CD8-positive, alpha-beta memory T cell (primary cell): ENCODE data around the gene PPIF. TPM values are rescaled to one million over a fixed set of nuclear protein-coding genes. Genes with fewer than 3 reads are reported as not detected.
"Not testable (repeated sequence)": the region's sequence is repeated elsewhere in the genome, so short reads cannot be mapped to it uniquely, and the experiment has no call there.

Experiments used
- CTCF ChIA-PET: fragments of 350-600 bp; sonication (Branson Sonifier 250); formaldehyde crosslinking; loops from one replicate; lab custom pipeline; 2021; ENCODE audit warnings: antibody characterized with exemption; lab: Charles Lee
- POLR2A ChIA-PET: fragments of 350-600 bp; sonication (Branson Sonifier 250); formaldehyde crosslinking; loops from one replicate; lab custom pipeline; 2021; ENCODE audit warnings: antibody characterized with exemption; lab: Charles Lee
- DNase-seq, 5 donors: peaks; one replicate each; pipeline versions ENCODE4 v3.0.0 to v3.0.0-alpha.2; 2020 to 2022; ENCODE audit warnings: mixed read lengths in 1 of 5
- H3K27ac ChIP-seq: one replicate; pipeline ENCODE4 v1.7.0; 2013; ENCODE audit warnings: low read depth, mild to moderate bottlenecking, low read length, moderate library complexity
- H3K27me3 ChIP-seq: 2 replicates; pipeline ENCODE4 v1.7.0; 2013; ENCODE audit warnings: low read length, mild to moderate bottlenecking; ENCODE audit not compliant: insufficient read depth, poor library complexity, severe bottlenecking
- H3K36me3 ChIP-seq: 2 replicates; pipeline ENCODE4 v1.7.0; 2013; ENCODE audit warnings: mild to moderate bottlenecking, low read length, moderate library complexity; ENCODE audit not compliant: insufficient read depth
- H3K4me1 ChIP-seq: 2 replicates; pipeline ENCODE4 v1.7.0; 2013; ENCODE audit warnings: mild to moderate bottlenecking, low read length, moderate library complexity; ENCODE audit not compliant: insufficient read depth
- H3K4me3 ChIP-seq: 2 replicates; pipeline ENCODE4 v1.7.0; 2013; ENCODE audit warnings: mild to moderate bottlenecking, low read length
- H3K9me3 ChIP-seq: 2 replicates; pipeline ENCODE4 v1.7.0; 2013; ENCODE audit warnings: mild to moderate bottlenecking, low read length
- H3K27ac Mint-ChIP-seq, 8 donors: one replicate each; pipeline ENCODE4 v1.8.0; 2020 to 2021; ENCODE audit warnings: mixed read lengths in 8 of 8, mild to moderate bottlenecking in 6 of 8, inconsistent platforms in 3 of 8, moderate library complexity in 3 of 8
- H3K27me3 Mint-ChIP-seq, 2 donors: one replicate each; pipeline ENCODE4 v1.8.0; 2020 to 2021; ENCODE audit warnings: mixed read lengths in 2 of 2, mild to moderate bottlenecking in 1 of 2, moderate library complexity in 1 of 2
- H3K36me3 Mint-ChIP-seq, 3 donors: one replicate each; pipeline ENCODE4 v1.8.0; 2020 to 2021; ENCODE audit warnings: mixed read lengths in 3 of 3, inconsistent platforms in 1 of 3, mild to moderate bottlenecking in 1 of 3
- H3K4me1 Mint-ChIP-seq, 3 donors: one replicate each; pipeline ENCODE4 v1.8.0; 2020 to 2021; ENCODE audit warnings: mixed read lengths in 3 of 3, inconsistent platforms in 1 of 3, mild to moderate bottlenecking in 1 of 3
- H3K4me3 Mint-ChIP-seq, 7 donors: one replicate each; pipeline ENCODE4 v1.8.0; 2020 to 2021; ENCODE audit warnings: mixed read lengths in 7 of 7, mild to moderate bottlenecking in 6 of 7, moderate library complexity in 4 of 7, inconsistent platforms in 2 of 7
- H3K9me3 Mint-ChIP-seq, 5 donors: one replicate each; pipeline ENCODE4 v1.8.0; 2020 to 2022; ENCODE audit warnings: mixed read lengths in 5 of 5, mild to moderate bottlenecking in 3 of 5, moderate library complexity in 2 of 5, inconsistent platforms in 1 of 5
- polyA plus RNA-seq: library from polyadenylated mRNA; unstranded; fragments of 300-500 nt; fragmentation: Illumina TruSeq; gene quantifications from one replicate; pipeline ENCODE4 v1.2.3, GENCODE V29; 2021
- total RNA-seq, 2 experiments: library from RNA; stranded (reverse); gene quantifications; one replicate each; pipeline ENCODE4 v1.2.3, GENCODE V29; 2021

PPIF gene
- total and polyA plus RNA-seq, 3 experiments from 2014 or later, result 13.7 to 181 (median 173) TPM

DNA sequence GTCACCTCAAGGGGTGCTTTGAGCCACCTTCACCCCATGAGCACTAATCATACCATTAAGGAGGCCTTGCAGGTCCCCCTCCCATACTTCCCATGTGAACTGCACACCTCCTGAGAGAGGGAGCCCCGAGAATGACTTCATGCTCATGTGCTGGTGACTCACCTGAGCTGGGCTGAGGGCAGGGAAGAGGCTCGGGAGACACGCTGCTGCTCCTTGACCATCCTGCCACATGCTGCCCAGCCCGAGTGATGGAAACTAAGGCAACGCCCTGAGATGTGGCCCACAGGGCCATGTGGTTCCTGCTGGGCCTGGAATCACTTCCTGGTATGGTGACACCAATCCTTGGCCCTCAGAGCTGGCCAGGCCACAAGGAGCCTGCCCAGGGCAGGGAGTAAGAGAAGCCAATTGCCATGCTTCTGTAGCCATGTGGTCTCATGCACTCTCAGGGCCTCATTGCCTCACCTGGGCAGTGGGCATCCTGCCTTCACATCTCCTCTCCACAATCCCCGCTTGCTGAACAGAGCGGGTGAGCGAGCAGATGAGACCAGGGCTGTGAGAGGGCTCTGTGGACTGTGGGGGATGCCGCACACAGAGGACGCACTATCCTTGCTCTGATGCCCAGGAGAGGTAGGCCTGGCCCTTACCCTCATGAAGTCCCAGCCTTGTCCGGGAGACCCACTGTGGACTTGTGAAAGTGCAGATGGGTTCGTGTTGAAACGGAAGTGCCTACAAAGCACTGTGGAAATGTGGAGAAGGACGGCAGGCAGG is 18.3 kb upstream of the PPIF start:
- Mint-ChIP-seq H3K4me1 (peaks cover 19 to 26% (median 21%) of the 10 kb centered on the region in 3 donors), H3K36me3 (no peaks in the 10 kb centered on the region), H3K27me3 (peaks cover 0 to 1% of the 10 kb centered on the region in 2 donors), H3K4me3 (no peak overlapping the region), H3K27ac (no peak overlapping the region), H3K9me3 (no peaks in the 10 kb centered on the region)
- no peak for DNase-seq
- H3K4me3 ChIP-seq, result no peak overlapping the region
- H3K36me3 ChIP-seq, result no peaks in the 10 kb centered on the region
- H3K27me3 ChIP-seq, result no peaks in the 10 kb centered on the region
- H3K9me3 ChIP-seq, result no peaks in the 10 kb centered on the region
- CTCF ChIA-PET, result no interaction called here
- POLR2A ChIA-PET, result interaction anchor here (0.7 kb wide), 1 partner anchor 90 kb away, joined by 3 read pairs; no protein-coding TSS in a partner anchor
- no peak overlapping the region for H3K27ac ChIP-seq
- peaks cover 23% of the 10 kb centered on the region for H3K4me1 ChIP-seq

GRCh38 chr10:79329529-79329928 is 17.7 kb upstream of the PPIF start:
- no peaks in the 10 kb centered on the region for H3K9me3 Mint-ChIP-seq
- peaks cover 0 to 1% of the 10 kb centered on the region in 2 donors for H3K27me3 Mint-ChIP-seq
- H3K27me3 ChIP-seq, result no peaks in the 10 kb centered on the region
- CTCF ChIA-PET, result no interaction called here
- H3K27ac ChIP-seq, result no peak overlapping the region
- peaks cover 14 to 20% (median 15%) of the 10 kb centered on the region in 3 donors for H3K4me1 Mint-ChIP-seq
- H3K36me3 Mint-ChIP-seq, result no peaks in the 10 kb centered on the region
- H3K4me3 ChIP-seq, result no peak overlapping the region
- peak overlapping the region in 2 of 8 donors; percentile 50 to 59 for H3K27ac Mint-ChIP-seq
- H3K4me1 ChIP-seq, result peaks cover 17% of the 10 kb centered on the region
- no peak overlapping the region for H3K4me3 Mint-ChIP-seq
- no peak for DNase-seq
- no peaks in the 10 kb centered on the region for H3K36me3 ChIP-seq
- H3K9me3 ChIP-seq, result no peaks in the 10 kb centered on the region
- POLR2A ChIA-PET, result interaction anchor here (0.7 kb wide), 1 partner anchor 90 kb away, joined by 3 read pairs; no protein-coding TSS in a partner anchor

GRCh38 chr10:79331226-79331625 is 16.0 kb upstream of the PPIF start:
- H3K9me3 ChIP-seq, result no peaks in the 10 kb centered on the region
- H3K36me3 ChIP-seq, result no peaks in the 10 kb centered on the region
- H3K36me3 Mint-ChIP-seq, result no peaks in the 10 kb centered on the region
- no peak overlapping the region for H3K27ac ChIP-seq
- H3K4me1 Mint-ChIP-seq, result peaks cover 9 to 16% (median 11%) of the 10 kb centered on the region in 3 donors
- no peaks in the 10 kb centered on the region for H3K27me3 ChIP-seq
- H3K27me3 Mint-ChIP-seq, result peaks cover 0 to 3% of the 10 kb centered on the region in 2 donors
- CTCF ChIA-PET, result interaction anchor here (0.8 to 2.1 kb wide), 5 partner anchors 8 to 18 kb away, joined by 3 to 7 read pairs (median 4); partner anchors contain the start of gene PPIF
- no peak overlapping the region for H3K4me3 Mint-ChIP-seq
- peak overlapping the region in 3 of 8 donors; percentile 31 to 81 (median 40) for H3K27ac Mint-ChIP-seq
- no peak overlapping the region for H3K4me3 ChIP-seq
- POLR2A ChIA-PET, result interaction anchor here (0.8 kb wide), 1 partner anchor 8 kb away, joined by 3 read pairs; no protein-coding TSS in a partner anchor
- peaks cover 10% of the 10 kb centered on the region for H3K4me1 ChIP-seq
- H3K9me3 Mint-ChIP-seq, result no peaks in the 10 kb centered on the region
- DNase-seq, result no peak

- ChIA-PET CTCF (interaction anchor here (1.0 to 2.1 kb wide), 3 partner anchors 9 to 15 kb away, joined by 4 to 7 read pairs (median 4); partner anchors contain the start of gene PPIF), POLR2A (interaction anchor here (0.8 kb wide), 1 partner anchor 8 kb away, joined by 3 read pairs; no protein-coding TSS in a partner anchor)
- Mint-ChIP-seq H3K4me1 (peaks cover 9 to 16% (median 11%) of the 10 kb centered on the region in 3 donors), H3K4me3 (no peak overlapping the region), H3K27me3 (peaks cover 0 to 3% of the 10 kb centered on the region in 2 donors), H3K36me3 (no peaks in the 10 kb centered on the region), H3K9me3 (no peaks in the 10 kb centered on the region), H3K27ac (peak overlapping the region in 7 of 8 donors; percentile 8 to 89 (median 83))
- peak; percentile 19 to 86 (median 37) for DNase-seq
- peaks cover 10% of the 10 kb centered on the region for H3K4me1 ChIP-seq
- no peaks in the 10 kb centered on the region for H3K9me3 ChIP-seq
- H3K27ac ChIP-seq, result no peak overlapping the region
- no peaks in the 10 kb centered on the region for H3K27me3 ChIP-seq
- no peaks in the 10 kb centered on the region for H3K36me3 ChIP-seq
- no peak overlapping the region for H3K4me3 ChIP-seq
Observed at GRCh38 chr10:79331709-79332108, 15.6 kb upstream of the PPIF start.

GRCh38 chr10:79332610-79333315 is 14.5 kb upstream of the PPIF start:
- H3K9me3 Mint-ChIP-seq, H3K27me3 ChIP-seq, H3K4me3 ChIP-seq, H3K27me3 Mint-ChIP-seq, H3K9me3 ChIP-seq, POLR2A ChIA-PET, H3K36me3 Mint-ChIP-seq, H3K36me3 ChIP-seq, DNase-seq, H3K4me3 Mint-ChIP-seq, H3K27ac ChIP-seq: not testable (repeated sequence)
- CTCF ChIA-PET, result interaction anchor here (2.1 to 3.0 kb wide), 3 partner anchors 13 to 16 kb away, joined by 4 to 10 read pairs (median 7); partner anchors contain the start of gene PPIF
- peaks cover 10% of the 10 kb centered on the region for H3K4me1 ChIP-seq
- Mint-ChIP-seq H3K27ac (peak overlapping the region in 1 of 8 donors; percentile 84), H3K4me1 (peaks cover 9 to 16% (median 11%) of the 10 kb centered on the region in 3 donors)

DNA sequence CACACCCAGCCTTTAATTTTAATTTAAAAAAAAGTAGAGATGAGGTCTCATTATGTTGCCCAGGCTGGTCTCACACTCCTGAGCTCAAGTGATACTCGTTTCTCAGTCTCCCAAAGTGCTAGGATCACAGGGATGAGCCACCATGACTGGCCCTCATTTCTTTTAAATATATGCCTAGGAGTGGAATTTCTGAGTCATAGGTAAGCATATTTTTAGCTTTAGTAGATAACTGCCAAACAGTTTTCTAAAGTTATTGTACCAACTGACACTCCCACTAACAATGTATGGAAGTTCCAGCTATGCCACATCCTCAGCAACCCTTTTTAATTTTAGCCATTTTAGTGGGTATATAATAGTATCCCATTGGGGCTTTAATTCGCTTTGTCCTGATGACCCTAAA is 13.8 kb upstream of the PPIF start:
- H3K4me3 ChIP-seq, result no peak overlapping the region

GRCh38 chr10:79334573-79334972 is 12.7 kb upstream of the PPIF start:
- Mint-ChIP-seq H3K9me3 (no peaks in the 10 kb centered on the region), H3K27ac (peak overlapping the region in 2 of 8 donors; percentile 5 to 81), H3K27me3 (peaks cover 0 to 2% of the 10 kb centered on the region in 2 donors), H3K4me1 (peaks cover 9 to 16% (median 11%) of the 10 kb centered on the region in 3 donors), H3K36me3 (no peaks in the 10 kb centered on the region), H3K4me3 (no peak overlapping the region)
- DNase-seq, result no peak
- POLR2A ChIA-PET, result no interaction called here
- Histone ChIP-seq H3K9me3 (no peaks in the 10 kb centered on the region), H3K4me3 (no peak overlapping the region), H3K36me3 (no peaks in the 10 kb centered on the region), H3K4me1 (peaks cover 10% of the 10 kb centered on the region), H3K27ac (no peak overlapping the region), H3K27me3 (no peaks in the 10 kb centered on the region)
- CTCF ChIA-PET, result interaction anchor here (1.1 to 3.0 kb wide), 3 partner anchors 11 to 18 kb away, joined by 3 to 10 read pairs (median 7); no protein-coding TSS in a partner anchor

More for the DNA sequence above, 13.8 kb upstream of the PPIF start:
- no peak for DNase-seq
- ChIA-PET POLR2A (no interaction called here), CTCF (interaction anchor here (1.1 to 3.0 kb wide), 3 partner anchors 12 to 17 kb away, joined by 3 to 10 read pairs (median 7); no protein-coding TSS in a partner anchor)
- Mint-ChIP-seq H3K9me3 (no peaks in the 10 kb centered on the region), H3K36me3 (no peaks in the 10 kb centered on the region), H3K4me1 (peaks cover 9 to 16% (median 11%) of the 10 kb centered on the region in 3 donors), H3K27me3 (peaks cover 0 to 2% of the 10 kb centered on the region in 2 donors), H3K4me3 (no peak overlapping the region), H3K27ac (peak overlapping the region in 1 of 8 donors; percentile 38)
- H3K27me3 ChIP-seq, result no peaks in the 10 kb centered on the region
- H3K9me3 ChIP-seq, result no peaks in the 10 kb centered on the region
- no peaks in the 10 kb centered on the region for H3K36me3 ChIP-seq
- no peak overlapping the region for H3K27ac ChIP-seq
- H3K4me1 ChIP-seq, result peaks cover 10% of the 10 kb centered on the region
